Panc1 (cell line): ENCODE results near the gene POU3F1. TPM values are rescaled to one million over a fixed set of nuclear protein-coding genes. Genes with fewer than 3 reads are reported as not detected.

ENCODE experiments used
- ATAC-seq: fragments of 200-7000 bp; cut with Tn5 transposase; 2 replicates; pipeline ENCODE4 v1.9.1; 2020; ENCODE audit warnings: mild to moderate bottlenecking, moderate library complexity
- BruUV-seq: library from RNA; stranded (reverse); fragments of 400-500 nt; replicated peaks from 2 replicates; lab custom pipeline; 2021; lab: Mats Ljungman, UMichigan
- CTCF ChIA-PET: fragments of 300-600 bp; sonication (Branson Sonifier 250); formaldehyde crosslinking; loops from one replicate; lab custom pipeline; 2022; ENCODE audit warnings: antibody characterized with exemption; lab: Charles Lee
- POLR2A ChIA-PET: fragments of 300-600 bp; sonication (Branson Sonifier 250); formaldehyde crosslinking; loops from one replicate; lab custom pipeline; 2022; ENCODE audit warnings: antibody characterized with exemption; lab: Charles Lee
- DNase-seq: peaks from one replicate; pipeline ENCODE4 v3.0.0-alpha.2; 2010; ENCODE audit warnings: low read depth, low spot score
- H3K27ac ChIP-seq: 2 replicates; pipeline ENCODE4 v1.5.1; 2011; ENCODE audit warnings: mild to moderate bottlenecking, low read length, inconsistent platforms
- H3K27me3 ChIP-seq: fragments of 200-500 bp; sonication (Bioruptor generic); 2 replicates; pipeline ENCODE4 v1.6.0; 2014; ENCODE audit warnings: low read length, inconsistent platforms; ENCODE audit not compliant: control insufficient read depth, insufficient read depth
- H3K36me3 ChIP-seq: fragments of 200-500 bp; sonication (Bioruptor generic); 2 replicates; pipeline ENCODE4 v1.5.1; 2014; ENCODE audit warnings: inconsistent platforms, mild to moderate bottlenecking, low read length, moderate library complexity; ENCODE audit not compliant: control insufficient read depth, insufficient read depth
- H3K4me1 ChIP-seq: 2 replicates; pipeline ENCODE4 v1.5.1; 2011; ENCODE audit warnings: inconsistent platforms, mild to moderate bottlenecking, low read length, moderate library complexity; ENCODE audit not compliant: control insufficient read depth, insufficient read depth
- H3K4me3 ChIP-seq, 2 experiments: 2 replicates each; pipeline ENCODE4 v1.5.1; 2011 to 2012; ENCODE audit warnings: low read depth in 2 of 2, low read length in 2 of 2, mild to moderate bottlenecking in 2 of 2, inconsistent platforms in 1 of 2, moderate library complexity in 1 of 2
- H3K9me3 ChIP-seq: fragments of 200-500 bp; sonication (Bioruptor generic); 2 replicates; pipeline ENCODE4 v1.5.1; 2014; ENCODE audit warnings: low read depth, mild to moderate bottlenecking, inconsistent platforms, low read length, moderate library complexity; ENCODE audit not compliant: control insufficient read depth, insufficient read depth
- CTCF ChIP-seq: fragments of 450-650 bp; IDR thresholded peaks from 2 replicates; pipeline ENCODE4 v1.5.1; 2017; ENCODE audit warnings: mild to moderate bottlenecking
- POLR2AphosphoS5 ChIP-seq: IDR thresholded peaks from 2 replicates; pipeline ENCODE4 v1.6.1; 2012; ENCODE audit warnings: mild to moderate bottlenecking, low read depth, low read length, moderate library complexity
- REST ChIP-seq, 2 experiments: IDR thresholded peaks; 2 replicates each; pipeline ENCODE4 v1.6.1; 2011 to 2012; ENCODE audit warnings: low read depth in 2 of 2, control low read depth in 1 of 2, low read length in 1 of 2, mild to moderate bottlenecking in 1 of 2, moderate library complexity in 1 of 2; ENCODE audit not compliant: insufficient read depth in 1 of 2
- SIN3A ChIP-seq: IDR thresholded peaks from 2 replicates; pipeline ENCODE4 v1.6.1; 2012; ENCODE audit warnings: low read depth, mild to moderate bottlenecking, low read length, moderate library complexity, borderline replicate concordance; ENCODE audit not compliant: insufficient read depth
- TCF7L2 ChIP-seq: IDR thresholded peaks from 2 replicates; pipeline ENCODE4 v1.6.1; 2011; ENCODE audit warnings: mild to moderate bottlenecking, low read depth, low read length, inconsistent platforms
- in situ Hi-C: cut with HindIII; loops from 2 replicates; pipeline ENCODE4 v1.10.0; 2016; ENCODE audit warnings: low sequenced_read_pairs, low pct_unique_long_range_greater_than_20kb
- intact Hi-C: fragments of 100-400 bp; cut with micrococcal nuclease; formaldehyde crosslinking; loops from one replicate; pipeline ENCODE4 v1.10.0; 2022; ENCODE audit not compliant: unreplicated experiment
- total RNA-seq: library from RNA; stranded (reverse); gene quantifications from one replicate; pipeline ENCODE4 v1.2.1, GENCODE V29; 2021; ENCODE audit not compliant: unreplicated experiment

Gene POU3F1
- total RNA-seq, 1 experiment from 2014 or later: 0.08 TPM

GRCh38 chr1:38089712-38090360 lies 43.2 kb upstream of the POU3F1 start:
- DNase-seq: no peak
- BruUV-seq: no TSS peak

DNA sequence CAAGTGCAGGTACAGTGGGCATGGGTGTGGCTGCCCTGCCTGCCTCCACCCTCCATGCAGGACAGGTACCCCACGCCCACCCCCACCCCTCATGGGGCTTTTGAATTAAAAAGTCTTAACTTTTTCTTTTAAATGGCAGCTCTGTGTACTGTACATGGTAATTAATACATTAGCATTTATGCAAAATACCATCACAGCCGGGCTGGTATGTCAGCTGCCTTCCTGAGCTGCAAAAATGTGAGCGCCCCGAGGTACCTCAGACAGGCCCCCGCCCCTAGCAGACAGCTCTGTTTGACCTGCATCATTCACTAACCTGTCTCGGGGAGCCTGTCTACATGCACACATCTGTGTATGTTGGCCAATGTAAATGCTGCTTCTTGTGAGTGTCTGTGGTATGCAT lies 42.2 kb upstream of the POU3F1 start:
- DNase-seq: no peak
- CTCF ChIA-PET: interaction anchor here (1.0 kb wide), 1 partner anchor 17 kb away, joined by 3 read pairs; no protein-coding TSS in a partner anchor
- BruUV-seq: no TSS peak
- intact Hi-C loops: no loop called here
- Histone ChIP-seq H3K4me1 (no peaks in the 10 kb centered on the region), H3K27me3 (no peaks in the 10 kb centered on the region), H3K9me3 (no peaks in the 10 kb centered on the region), H3K27ac (no peak overlapping the region), H3K4me3 (no peak overlapping the region), H3K36me3 (no peaks in the 10 kb centered on the region)
- POLR2A ChIA-PET: no interaction called here
- no peak for ATAC-seq
- in situ Hi-C loops: no loop called here
- no peak for TF ChIP-seq POLR2AphosphoS5
- no peak for TF ChIP-seq REST (IDR thresholded peaks at IDR 0.05; ENCODE audit: insufficient read depth in 1 of 2, low read depth in 2 of 2, low read length in 1 of 2)
- TF ChIP-seq SIN3A: no peak
- TF ChIP-seq CTCF: no peak
- TF ChIP-seq TCF7L2: no peak

More at GRCh38 chr1:38089712-38090360, 43.2 kb upstream of the POU3F1 start:
- no peak for ATAC-seq
- ChIA-PET POLR2A (no interaction called here), CTCF (no interaction called here)
- intact Hi-C loops: no loop called here
- Histone ChIP-seq H3K4me3 (no peak overlapping the region), H3K36me3 (no peaks in the 10 kb centered on the region), H3K4me1 (no peaks in the 10 kb centered on the region), H3K27me3 (no peaks in the 10 kb centered on the region), H3K9me3 (no peaks in the 10 kb centered on the region), H3K27ac (no peak overlapping the region)
- in situ Hi-C loops: no loop called here
- no peak for TF ChIP-seq POLR2AphosphoS5
- no peak for TF ChIP-seq REST (IDR thresholded peaks at IDR 0.05; ENCODE audit: insufficient read depth in 1 of 2, low read depth in 2 of 2, low read length in 1 of 2)
- TF ChIP-seq SIN3A: no peak
- no peak for TF ChIP-seq TCF7L2
- TF ChIP-seq CTCF: no peak
